Lower leg skin (tissue), 4 donors: Measurements from ENCODE around the gene PPP4R2. TPM values are rescaled to one million over a fixed set of nuclear protein-coding genes. Genes with fewer than 3 reads are reported as not detected.
A peak's percentile ranks its signal among the peaks of the same experiment; 100 is the strongest.

Experiments
- DNase-seq, 2 donors: peaks; one replicate each; pipeline ENCODE4 v3.0.0-alpha.2; 2019; ENCODE audit warnings: low spot score in 2 of 2
- H3K4me3 ChIP-seq: fragments of 200-600 bp; sonication (generic); 2 replicates; pipeline ENCODE4 v1.5.1; 2017; ENCODE audit warnings: mild to moderate bottlenecking, low read depth; ENCODE audit not compliant: poor library complexity, severe bottlenecking
- POLR2A ChIP-seq, 2 donors: fragments of 450-650 bp; IDR thresholded peaks; one replicate each; pipeline ENCODE4 v1.6.1; 2016 to 2017; ENCODE audit warnings: antibody characterized with exemption in 2 of 2, mild to moderate bottlenecking in 1 of 2, moderate library complexity in 1 of 2
- WGBS, 2 donors: methylation state at CpG; one replicate each; pipeline ENCODE4 v1.1.5; 2018; 5-methylcytosine and 5-hydroxymethylcytosine counted together
- intact Hi-C: fragments of 100-400 bp; cut with DNase I; formaldehyde crosslinking; loops from one replicate; pipeline ENCODE4 v1.15.0; 2023; ENCODE audit warnings: low total_unique reads
- total RNA-seq, 4 donors: library from RNA; depleted of rRNA; stranded (reverse); fragments of >200 nt; gene quantifications; one replicate each; pipeline ENCODE4 v1.1.0, GENCODE V29; 2016
- TF ChIP-seq, protein P1 (sequence below), 3 donors: fragments of 450-650 bp; IDR thresholded peaks; one replicate each; pipeline ENCODE4 v1.5.1; 2016; ENCODE audit warnings: antibody characterized with exemption in 3 of 3, mild to moderate bottlenecking in 3 of 3, moderate library complexity in 2 of 3

Gene PPP4R2, protein sequence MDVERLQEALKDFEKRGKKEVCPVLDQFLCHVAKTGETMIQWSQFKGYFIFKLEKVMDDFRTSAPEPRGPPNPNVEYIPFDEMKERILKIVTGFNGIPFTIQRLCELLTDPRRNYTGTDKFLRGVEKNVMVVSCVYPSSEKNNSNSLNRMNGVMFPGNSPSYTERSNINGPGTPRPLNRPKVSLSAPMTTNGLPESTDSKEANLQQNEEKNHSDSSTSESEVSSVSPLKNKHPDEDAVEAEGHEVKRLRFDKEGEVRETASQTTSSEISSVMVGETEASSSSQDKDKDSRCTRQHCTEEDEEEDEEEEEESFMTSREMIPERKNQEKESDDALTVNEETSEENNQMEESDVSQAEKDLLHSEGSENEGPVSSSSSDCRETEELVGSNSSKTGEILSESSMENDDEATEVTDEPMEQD
- 10 to 100 TPM; 29.3 to 34.9 (median 30.7) TPM for total RNA-seq

DNA sequence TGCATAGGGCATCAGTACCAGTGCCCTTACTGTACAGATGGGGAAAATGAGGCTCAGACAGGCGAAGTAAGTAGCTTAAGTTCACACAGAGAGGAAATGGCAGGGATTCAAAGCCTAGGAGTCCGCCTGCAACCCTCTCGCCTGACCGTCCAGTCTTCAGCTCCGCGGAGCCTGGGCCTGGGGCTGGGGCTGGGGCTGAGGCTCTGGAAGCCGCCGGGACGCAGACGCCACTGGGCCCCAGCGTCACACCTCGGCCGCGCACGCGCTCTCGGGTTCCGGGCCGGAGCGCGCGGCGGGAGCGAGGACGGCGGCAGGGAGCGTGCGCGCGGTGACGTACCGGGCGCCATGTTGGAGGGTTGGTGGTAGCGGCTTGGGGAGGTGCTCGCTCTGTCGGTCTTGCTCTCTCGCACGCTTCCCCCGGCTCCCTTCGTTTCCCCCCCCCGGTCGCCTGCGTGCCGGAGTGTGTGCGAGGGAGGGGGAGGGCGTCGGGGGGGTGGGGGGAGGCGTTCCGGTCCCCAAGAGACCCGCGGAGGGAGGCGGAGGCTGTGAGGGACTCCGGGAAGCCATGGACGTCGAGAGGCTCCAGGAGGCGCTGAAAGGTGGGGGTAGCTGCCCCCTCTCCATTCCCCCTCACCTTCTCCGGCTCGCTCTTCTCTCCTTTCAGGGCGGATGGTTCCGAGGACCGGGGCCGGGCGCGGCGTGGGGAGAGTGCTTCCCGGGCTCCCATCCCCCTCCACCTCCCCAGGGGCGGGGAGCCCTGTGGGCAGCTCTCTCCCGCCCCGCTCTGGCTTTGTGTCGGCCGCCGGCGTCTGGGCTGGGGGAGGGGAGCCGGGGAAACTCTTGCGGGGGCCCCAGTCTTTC, at the start of gene PPP4R2:
TSS of gene PPP4R2 (plus strand) at position 339 of the 861 bp plus-strand sequence. CDS start at position 566, 227 bp downstream.
- H3K4me3 ChIP-seq, result peak within 1 kb of the TSS; percentile 47
- DNase-seq, result peak; percentile 73 to 97
- WGBS, 2 donors, result 1 to 2% methylated on average over 40 to 54 of the region's 75 CpGs
- intact Hi-C loops, result no loop called here
- TF ChIP-seq, protein P1, sequence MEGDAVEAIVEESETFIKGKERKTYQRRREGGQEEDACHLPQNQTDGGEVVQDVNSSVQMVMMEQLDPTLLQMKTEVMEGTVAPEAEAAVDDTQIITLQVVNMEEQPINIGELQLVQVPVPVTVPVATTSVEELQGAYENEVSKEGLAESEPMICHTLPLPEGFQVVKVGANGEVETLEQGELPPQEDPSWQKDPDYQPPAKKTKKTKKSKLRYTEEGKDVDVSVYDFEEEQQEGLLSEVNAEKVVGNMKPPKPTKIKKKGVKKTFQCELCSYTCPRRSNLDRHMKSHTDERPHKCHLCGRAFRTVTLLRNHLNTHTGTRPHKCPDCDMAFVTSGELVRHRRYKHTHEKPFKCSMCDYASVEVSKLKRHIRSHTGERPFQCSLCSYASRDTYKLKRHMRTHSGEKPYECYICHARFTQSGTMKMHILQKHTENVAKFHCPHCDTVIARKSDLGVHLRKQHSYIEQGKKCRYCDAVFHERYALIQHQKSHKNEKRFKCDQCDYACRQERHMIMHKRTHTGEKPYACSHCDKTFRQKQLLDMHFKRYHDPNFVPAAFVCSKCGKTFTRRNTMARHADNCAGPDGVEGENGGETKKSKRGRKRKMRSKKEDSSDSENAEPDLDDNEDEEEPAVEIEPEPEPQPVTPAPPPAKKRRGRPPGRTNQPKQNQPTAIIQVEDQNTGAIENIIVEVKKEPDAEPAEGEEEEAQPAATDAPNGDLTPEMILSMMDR (IDR thresholded peaks at IDR 0.05), result no peak
- TF ChIP-seq POLR2A (IDR thresholded peaks at IDR 0.05), result peak in 1 of 2 donors; percentile 84

DNA sequence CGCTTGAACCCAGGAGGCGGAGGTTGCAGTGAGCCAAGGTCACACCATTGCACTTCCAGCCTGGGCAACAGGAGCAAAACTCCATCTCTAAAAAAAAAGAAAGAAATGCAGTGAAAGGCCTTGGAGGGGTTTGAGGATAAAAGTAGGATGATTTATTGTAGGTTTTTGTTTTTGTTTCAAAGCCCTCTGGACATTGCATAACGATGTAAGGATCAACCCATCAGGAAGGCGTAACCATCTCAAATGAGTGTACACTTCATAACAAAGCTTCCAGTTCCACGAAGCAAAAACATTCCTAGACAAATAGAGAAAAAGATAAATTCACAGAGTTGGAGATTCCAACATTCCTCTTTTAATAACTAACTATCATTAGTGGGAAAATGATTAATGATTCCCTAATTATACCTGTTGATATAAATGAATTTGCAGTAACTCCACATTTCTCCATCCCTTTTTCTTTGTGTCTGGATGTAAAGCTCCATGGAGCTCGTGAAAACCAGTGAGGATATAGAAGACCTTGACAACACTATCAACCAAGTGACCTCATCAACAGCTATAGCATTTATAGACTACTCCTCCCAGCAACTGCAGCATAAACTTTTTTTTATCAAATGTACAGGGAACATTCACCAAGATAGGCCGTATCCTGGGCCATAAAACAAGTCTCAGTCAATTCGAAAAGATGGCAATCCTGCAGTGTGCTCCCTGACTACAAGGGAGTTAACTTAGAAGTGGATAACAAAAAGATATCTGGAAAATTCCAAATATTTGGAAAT, 48.7 kb upstream of the PPP4R2 start:
- WGBS, 2 donors, result 88 to 91% methylated on average over 8 of the region's 8 CpGs

DNA sequence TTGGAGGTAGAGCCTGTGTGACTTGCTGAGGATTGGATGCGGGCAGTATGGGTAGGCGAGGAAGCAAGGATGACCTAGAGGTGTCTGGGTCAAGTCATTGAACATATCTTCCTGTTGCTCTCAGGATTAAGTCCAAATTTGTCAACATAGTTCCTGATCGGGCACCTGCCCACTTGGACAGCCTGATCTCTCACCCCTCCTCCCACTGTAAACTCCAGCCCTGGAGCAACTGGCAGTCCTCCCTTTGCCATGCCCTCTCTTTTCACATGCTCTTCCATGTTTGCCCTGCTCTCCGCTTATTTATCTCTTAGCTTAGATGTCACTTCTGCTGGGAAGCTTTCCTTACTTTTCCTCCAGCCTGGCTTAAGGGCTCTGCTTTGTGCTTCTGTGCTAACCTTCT, 47.6 kb upstream of the PPP4R2 start:
- WGBS, 2 donors, result 90 to 92% methylated on average over 4 of the region's 4 CpGs
- intact Hi-C loops, result loop anchor here (10.0 kb wide), 1 partner anchor 106 kb away; no protein-coding TSS in a partner anchor
- DNase-seq, result peak in 1 of 2 donors; percentile 45
- no peak overlapping the region for H3K4me3 ChIP-seq
- TF ChIP-seq POLR2A (IDR thresholded peaks at IDR 0.05), result no peak
- TF ChIP-seq, protein P1 (IDR thresholded peaks at IDR 0.05), result no peak

More for the DNA sequence above, 48.7 kb upstream of the PPP4R2 start:
- H3K4me3 ChIP-seq, result no peak overlapping the region
- no peak for DNase-seq
- TF ChIP-seq, protein P1 (IDR thresholded peaks at IDR 0.05), result no peak
- TF ChIP-seq POLR2A (IDR thresholded peaks at IDR 0.05), result no peak
- intact Hi-C loops, result loop anchor here (10.0 kb wide), 1 partner anchor 107 kb away; no protein-coding TSS in a partner anchor

DNA sequence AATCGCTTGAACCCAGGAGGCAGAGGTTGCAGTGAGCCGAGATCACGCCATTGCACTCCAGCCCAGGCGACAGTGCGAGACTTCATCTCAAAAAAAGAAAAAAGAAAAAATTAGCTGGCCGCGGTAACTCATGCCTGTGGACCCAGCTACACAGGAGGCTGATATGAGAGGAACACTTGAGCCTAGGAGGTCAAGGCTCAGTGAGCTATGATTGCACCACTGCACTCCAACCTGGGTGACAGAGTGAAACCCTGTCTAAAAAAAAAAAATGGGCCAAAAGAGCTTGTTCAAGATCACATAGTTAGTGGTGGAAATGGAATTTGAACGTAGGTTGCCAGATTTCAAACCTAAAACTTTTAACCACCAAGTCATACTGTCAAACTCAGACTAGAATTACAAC, 46.2 kb upstream of the PPP4R2 start:
- no peak for DNase-seq
- no peak overlapping the region for H3K4me3 ChIP-seq
- TF ChIP-seq POLR2A (IDR thresholded peaks at IDR 0.05), result no peak
- TF ChIP-seq, protein P1 (IDR thresholded peaks at IDR 0.05), result no peak
- intact Hi-C loops, result no loop called here
- WGBS, 2 donors, result 91 to 94% methylated on average over 8 of the region's 8 CpGs

DNA sequence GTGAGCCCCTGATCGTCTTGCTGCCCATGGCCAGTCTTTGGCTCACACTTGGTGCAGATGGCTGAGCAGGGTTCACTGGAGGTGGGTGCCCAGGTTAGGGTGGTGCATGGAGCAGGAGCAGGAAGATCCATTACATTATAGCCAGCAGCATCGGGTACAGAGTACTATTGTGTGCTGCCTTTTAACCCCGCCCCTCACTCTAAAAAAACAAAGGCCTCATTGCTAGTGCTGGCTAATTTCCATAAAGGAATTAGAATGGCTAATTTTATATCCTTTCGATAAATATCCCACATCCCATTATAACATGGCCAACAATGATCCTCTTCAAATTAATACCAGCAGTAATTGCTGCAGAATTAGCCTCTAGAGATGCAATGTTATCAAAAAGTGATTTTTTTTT, 45.8 kb upstream of the PPP4R2 start:
- intact Hi-C loops, result no loop called here
- no peak overlapping the region for H3K4me3 ChIP-seq
- 57 to 62% methylated on average over 4 of the region's 4 CpGs for WGBS, 2 donors
- DNase-seq, result peak in 1 of 2 donors; percentile 13
- no peak for TF ChIP-seq POLR2A (IDR thresholded peaks at IDR 0.05)
- TF ChIP-seq, protein P1 (IDR thresholded peaks at IDR 0.05), result no peak
